ENCODE measurements around the gene GIGYF2.

GIGYF2 gene

DNA sequence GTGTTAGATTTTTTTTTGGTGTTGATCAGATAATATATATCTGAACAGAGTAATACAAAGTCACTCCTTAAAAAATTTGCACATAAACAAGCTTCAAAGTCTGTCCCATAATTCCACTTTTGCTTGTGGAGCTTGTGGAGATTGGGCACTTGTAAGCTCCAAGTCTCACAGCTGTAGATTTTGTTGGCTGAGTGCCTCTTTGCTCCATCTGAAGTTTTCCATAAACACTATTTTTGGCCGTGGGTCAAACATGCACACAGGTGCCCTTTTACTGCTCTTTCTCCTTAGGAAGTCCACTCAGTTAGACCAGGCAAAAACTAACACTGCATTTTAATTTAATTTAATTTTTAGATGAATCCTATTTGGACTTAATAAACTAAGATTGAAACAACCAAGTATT lies 82.8 kb downstream of the GIGYF2 start:
- no peak overlapping the region for H3K4me3 ChIP-seq (ENCODE audit: low read depth, low read length)
- DNase-seq (ENCODE audit: low read depth): no peak
- no peak for TF ChIP-seq CTCF (IDR thresholded peaks at IDR 0.05; ENCODE audit: insufficient read depth, low read depth, low read length, missing control alignments)

GRCh38 chr2:232781765-232782164 lies 84.6 kb downstream of the GIGYF2 start:
- no peak overlapping the region for H3K4me3 ChIP-seq (ENCODE audit: low read depth, low read length)
- no peak for TF ChIP-seq CTCF (IDR thresholded peaks at IDR 0.05; ENCODE audit: insufficient read depth, low read depth, low read length, missing control alignments)
- DNase-seq (ENCODE audit: low read depth): peak; percentile 69

- TF ChIP-seq CTCF (IDR thresholded peaks at IDR 0.05; ENCODE audit: insufficient read depth, low read depth, low read length, missing control alignments): no peak
- H3K4me3 ChIP-seq (ENCODE audit: low read depth, low read length): no peak overlapping the region
- no peak for DNase-seq (ENCODE audit: low read depth)
These were observed 86.1 kb downstream of the GIGYF2 start for GRCh38 chr2:232783278-232783677.

- TF ChIP-seq CTCF (IDR thresholded peaks at IDR 0.05; ENCODE audit: insufficient read depth, low read depth, low read length, missing control alignments): no peak
These were observed 90.7 kb downstream of the GIGYF2 start for GRCh38 chr2:232787806-232788205.

GRCh38 chr2:232789082-232789481 lies 92.0 kb downstream of the GIGYF2 start:
- no peak for TF ChIP-seq CTCF (IDR thresholded peaks at IDR 0.05; ENCODE audit: insufficient read depth, low read depth, low read length, missing control alignments)
- no peak overlapping the region for H3K4me3 ChIP-seq (ENCODE audit: low read depth, low read length)

More at GRCh38 chr2:232787806-232788205, 90.7 kb downstream of the GIGYF2 start:
- DNase-seq (ENCODE audit: low read depth): no peak
- H3K4me3 ChIP-seq (ENCODE audit: low read depth, low read length): no peak overlapping the region

GRCh38 chr2:232791518-232791917 lies 94.4 kb downstream of the GIGYF2 start:
- no peak overlapping the region for H3K4me3 ChIP-seq (ENCODE audit: low read depth, low read length)
- no peak for TF ChIP-seq CTCF (IDR thresholded peaks at IDR 0.05; ENCODE audit: insufficient read depth, low read depth, low read length, missing control alignments)
- DNase-seq (ENCODE audit: low read depth): no peak

More at GRCh38 chr2:232789082-232789481, 92.0 kb downstream of the GIGYF2 start:
- no peak for DNase-seq (ENCODE audit: low read depth)

DNA sequence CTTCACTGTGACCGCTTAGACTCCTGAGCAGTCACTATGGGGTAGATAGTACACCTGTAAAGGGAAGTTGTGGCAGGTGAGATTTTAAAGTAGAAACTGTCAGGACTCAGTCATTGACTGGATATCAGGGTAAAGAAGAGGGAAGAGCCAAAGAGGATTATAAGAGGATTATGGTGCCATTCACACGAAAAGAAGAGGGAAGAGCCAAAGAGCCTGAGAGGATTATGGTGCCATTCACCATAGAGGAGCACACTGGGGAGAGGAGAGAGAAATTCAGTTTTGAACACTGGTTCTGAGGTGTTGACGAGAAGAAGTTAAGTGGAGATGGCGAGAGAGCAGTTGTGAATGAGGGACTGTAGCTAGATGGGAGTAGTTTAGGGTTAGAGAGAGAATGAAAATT lies 96.1 kb downstream of the GIGYF2 start:
- TF ChIP-seq CTCF (IDR thresholded peaks at IDR 0.05; ENCODE audit: insufficient read depth, low read depth, low read length, missing control alignments): no peak
- H3K4me3 ChIP-seq (ENCODE audit: low read depth, low read length): no peak overlapping the region

More for the DNA sequence above, 96.1 kb downstream of the GIGYF2 start:
- DNase-seq (ENCODE audit: low read depth): no peak
